Measurements from ENCODE around the gene TUBA4A.
"Not testable (repeated sequence)": the region's sequence is repeated elsewhere in the genome, so short reads cannot be mapped to it uniquely, and the experiment has no call there.

Gene TUBA4A

DNA sequence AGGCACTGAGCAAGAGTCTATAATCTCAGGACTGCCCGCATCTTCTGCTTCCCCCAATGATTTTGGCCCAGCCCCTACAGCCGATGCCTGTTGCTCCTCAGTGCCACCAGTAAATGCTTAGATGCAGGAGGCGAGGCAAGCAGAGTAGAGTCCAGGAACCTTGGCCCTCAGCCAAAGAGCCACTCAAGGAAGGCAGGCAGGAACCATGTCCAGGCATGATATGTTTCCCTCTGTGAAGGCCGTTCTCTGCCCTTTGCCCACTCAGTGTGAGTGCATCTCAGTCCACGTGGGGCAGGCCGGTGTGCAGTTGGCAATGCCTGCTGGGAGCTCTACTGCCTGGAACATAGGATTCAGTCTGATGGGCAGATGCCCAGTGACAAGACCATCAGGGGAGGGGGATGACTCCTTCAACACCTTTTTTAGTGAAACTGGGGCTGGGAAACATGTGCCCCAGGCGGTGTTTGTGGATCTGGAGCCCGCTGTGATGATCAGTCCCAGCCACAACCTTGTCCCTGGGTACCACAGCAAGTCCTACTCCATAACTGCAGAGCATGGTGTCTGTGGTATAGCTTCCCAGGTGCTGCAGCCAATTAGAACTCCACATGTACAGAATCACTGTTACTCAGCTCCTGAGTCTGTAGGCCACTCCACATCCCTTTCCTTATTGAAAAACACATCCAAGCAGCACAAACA lies 15.8 kb upstream of the TUBA4A start:
- TF ChIP-seq, protein P1, sequence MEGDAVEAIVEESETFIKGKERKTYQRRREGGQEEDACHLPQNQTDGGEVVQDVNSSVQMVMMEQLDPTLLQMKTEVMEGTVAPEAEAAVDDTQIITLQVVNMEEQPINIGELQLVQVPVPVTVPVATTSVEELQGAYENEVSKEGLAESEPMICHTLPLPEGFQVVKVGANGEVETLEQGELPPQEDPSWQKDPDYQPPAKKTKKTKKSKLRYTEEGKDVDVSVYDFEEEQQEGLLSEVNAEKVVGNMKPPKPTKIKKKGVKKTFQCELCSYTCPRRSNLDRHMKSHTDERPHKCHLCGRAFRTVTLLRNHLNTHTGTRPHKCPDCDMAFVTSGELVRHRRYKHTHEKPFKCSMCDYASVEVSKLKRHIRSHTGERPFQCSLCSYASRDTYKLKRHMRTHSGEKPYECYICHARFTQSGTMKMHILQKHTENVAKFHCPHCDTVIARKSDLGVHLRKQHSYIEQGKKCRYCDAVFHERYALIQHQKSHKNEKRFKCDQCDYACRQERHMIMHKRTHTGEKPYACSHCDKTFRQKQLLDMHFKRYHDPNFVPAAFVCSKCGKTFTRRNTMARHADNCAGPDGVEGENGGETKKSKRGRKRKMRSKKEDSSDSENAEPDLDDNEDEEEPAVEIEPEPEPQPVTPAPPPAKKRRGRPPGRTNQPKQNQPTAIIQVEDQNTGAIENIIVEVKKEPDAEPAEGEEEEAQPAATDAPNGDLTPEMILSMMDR (IDR thresholded peaks at IDR 0.05; ENCODE audit: low read depth, low read length, missing control alignments): no peak
- DNase-seq (ENCODE audit: extremely low read depth, low read depth): no peak
- no peak overlapping the region for H3K4me3 ChIP-seq (replicated peaks; ENCODE audit: low read depth, low read length)

DNA sequence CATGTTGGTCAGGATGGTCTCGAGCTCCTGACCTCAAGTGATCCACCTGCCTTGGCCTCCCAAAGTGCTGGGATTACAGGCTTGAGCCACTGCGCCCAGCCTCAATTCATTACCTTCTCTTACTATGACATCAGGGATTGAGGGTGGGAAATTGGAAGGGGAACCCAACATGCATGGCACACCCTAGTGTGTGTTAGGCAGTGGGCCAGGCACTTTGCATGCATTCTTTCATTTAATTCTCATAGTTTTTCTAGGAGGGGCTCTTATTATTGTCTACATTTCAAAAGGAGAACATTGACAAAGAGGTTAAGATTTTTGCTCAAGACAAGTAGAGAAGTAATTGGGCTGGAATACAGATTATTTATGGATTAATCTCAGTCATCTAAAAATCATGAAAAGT lies 14.6 kb upstream of the TUBA4A start:
- TF ChIP-seq, protein P1 (IDR thresholded peaks at IDR 0.05; ENCODE audit: low read depth, low read length, missing control alignments): no peak
- DNase-seq (ENCODE audit: extremely low read depth, low read depth): no peak
- no peak overlapping the region for H3K4me3 ChIP-seq (replicated peaks; ENCODE audit: low read depth, low read length)

DNA sequence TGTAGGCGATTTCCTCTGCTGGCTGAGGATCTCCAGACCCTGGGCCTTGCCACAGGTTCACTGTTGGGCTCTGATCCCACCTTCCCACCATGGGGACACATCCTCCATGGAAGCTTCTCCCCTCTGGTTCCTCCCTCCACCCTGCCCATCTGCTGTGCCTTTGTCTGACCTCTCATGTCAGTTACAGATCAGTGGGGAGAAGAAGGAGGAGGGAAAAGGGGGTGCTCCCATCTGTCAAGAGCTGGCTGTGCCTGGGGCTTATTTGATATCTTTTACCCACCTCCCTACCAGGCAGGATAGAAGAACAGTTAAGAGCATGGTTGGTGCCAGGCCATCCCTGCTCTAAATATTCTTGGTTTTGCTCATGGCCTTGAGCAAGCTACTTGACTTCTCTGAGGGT lies 13.2 kb upstream of the TUBA4A start:
- TF ChIP-seq, protein P1 (IDR thresholded peaks at IDR 0.05; ENCODE audit: low read depth, low read length, missing control alignments): no peak
- H3K4me3 ChIP-seq (replicated peaks; ENCODE audit: low read depth, low read length): no peak overlapping the region
- no peak for DNase-seq (ENCODE audit: extremely low read depth, low read depth)

DNA sequence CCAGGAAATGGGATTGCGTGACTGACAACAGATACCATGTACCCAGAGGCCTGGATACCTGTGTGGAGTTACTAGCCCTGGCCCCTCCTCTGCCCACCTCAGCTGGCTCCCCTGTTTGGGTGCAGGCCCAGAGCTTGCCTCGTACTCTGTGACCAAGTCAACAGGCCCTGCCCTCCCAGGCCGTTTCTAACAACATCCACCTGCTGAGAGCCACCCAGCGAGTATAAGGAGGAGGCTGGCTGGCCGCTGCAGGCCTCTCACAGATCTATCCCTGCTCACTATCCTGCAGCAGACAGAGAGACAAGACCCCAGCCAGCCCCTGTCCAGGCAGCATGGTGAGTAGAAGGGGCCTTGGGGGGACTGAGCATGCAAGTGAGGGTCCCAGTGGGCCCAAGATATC lies 12.5 kb upstream of the TUBA4A start:
- no peak for DNase-seq (ENCODE audit: extremely low read depth, low read depth)
- H3K4me3 ChIP-seq (replicated peaks; ENCODE audit: low read depth, low read length): no peak overlapping the region
- TF ChIP-seq, protein P1 (IDR thresholded peaks at IDR 0.05; ENCODE audit: low read depth, low read length, missing control alignments): no peak

DNA sequence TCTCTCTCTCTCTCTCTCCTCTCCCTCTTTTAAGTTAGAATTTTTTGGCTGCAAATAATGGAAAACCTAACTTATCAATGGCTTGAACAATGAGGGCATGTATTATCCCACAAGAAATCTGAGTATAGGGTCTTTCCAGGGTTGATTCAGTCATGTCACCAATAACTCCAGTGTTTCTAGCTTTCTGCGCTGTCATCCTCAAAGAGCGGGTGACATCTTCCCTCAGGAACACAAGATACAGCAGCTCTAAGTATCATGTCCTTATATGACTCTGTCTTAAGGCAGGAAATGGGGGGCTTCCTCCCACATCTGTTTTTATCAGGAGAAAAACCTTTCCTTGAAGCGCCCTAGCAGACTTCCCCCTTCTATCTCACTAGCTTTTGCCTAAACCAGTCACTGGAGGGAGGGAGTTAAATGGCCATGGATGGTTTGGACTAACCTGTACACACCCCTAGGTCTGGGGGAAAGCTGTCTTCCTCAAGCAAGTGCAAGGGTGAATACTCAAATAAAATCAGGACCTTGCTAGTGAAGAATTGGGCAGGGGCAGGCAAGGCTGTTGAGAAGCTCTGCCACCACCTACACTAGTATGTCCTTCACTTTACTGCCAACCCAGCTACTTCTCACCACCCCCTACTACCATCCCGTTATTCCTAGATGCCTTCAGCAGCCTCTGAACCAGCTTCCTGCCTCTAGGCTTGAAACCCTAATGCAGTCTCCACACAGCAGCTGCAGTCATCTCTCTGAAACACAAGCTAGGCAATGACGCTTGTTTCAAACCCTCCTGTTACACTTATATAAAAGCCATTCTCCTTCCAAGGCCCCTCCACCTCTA lies 7.5 kb upstream of the TUBA4A start:
- TF ChIP-seq, protein P1 (IDR thresholded peaks at IDR 0.05; ENCODE audit: low read depth, low read length, missing control alignments): no peak
- no peak overlapping the region for H3K4me3 ChIP-seq (replicated peaks; ENCODE audit: low read depth, low read length)
- no peak for DNase-seq (ENCODE audit: extremely low read depth, low read depth)

DNA sequence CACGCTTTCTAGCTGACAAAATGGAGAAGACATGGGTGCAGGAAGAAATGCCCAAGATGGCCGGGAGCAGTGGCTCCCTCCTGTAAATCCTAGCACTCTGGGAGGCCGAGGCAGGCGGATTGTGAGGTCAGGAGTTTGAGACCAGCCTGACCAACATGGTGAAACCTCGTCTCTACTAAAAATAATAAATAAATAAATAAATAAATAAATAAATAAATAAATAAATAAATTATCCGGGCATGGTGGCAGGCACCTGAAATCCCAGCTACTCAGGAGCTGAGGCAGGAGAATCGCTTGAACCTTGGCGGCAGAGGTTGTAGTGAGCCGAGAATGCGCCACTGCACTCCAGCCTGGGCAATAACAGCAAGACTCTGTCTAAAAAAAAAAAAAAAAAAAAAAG lies 5.2 kb upstream of the TUBA4A start:
- H3K4me3 ChIP-seq (replicated peaks; ENCODE audit: low read depth, low read length); DNase-seq (ENCODE audit: extremely low read depth, low read depth): not testable (repeated sequence)

DNA sequence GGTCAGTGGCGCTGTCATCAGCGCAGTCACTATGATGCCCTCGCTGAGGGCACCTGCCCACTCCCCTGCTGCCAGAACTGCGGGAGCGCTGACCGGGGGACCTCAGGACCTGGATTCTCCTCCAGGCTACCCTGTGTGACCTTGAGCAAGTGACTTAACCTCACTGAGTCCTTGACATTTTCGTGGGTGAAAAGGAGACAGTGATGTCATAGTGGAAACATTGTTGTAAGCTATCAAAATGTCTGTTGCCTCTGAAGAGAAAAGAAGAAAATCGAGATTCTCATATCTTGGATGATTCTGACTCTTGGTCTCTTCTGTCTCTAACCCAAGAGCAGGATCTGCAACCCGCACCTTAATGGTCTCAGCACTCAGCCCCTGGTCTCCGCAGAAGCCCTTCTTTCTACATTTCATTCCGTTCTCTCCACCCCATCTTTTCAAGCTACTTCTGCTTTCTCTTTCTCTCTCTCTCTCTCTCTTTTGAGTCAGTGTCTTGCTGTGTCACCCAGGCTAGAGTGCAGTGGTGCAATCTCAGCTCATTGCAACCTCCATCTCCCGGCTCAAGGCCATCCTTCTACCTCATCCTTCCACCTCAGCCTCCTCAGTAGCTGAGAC lies 978 bp upstream of the TUBA4A start:
- peak overlapping the region; percentile 48 for H3K4me3 ChIP-seq (replicated peaks; ENCODE audit: low read depth, low read length)
- no peak for DNase-seq (ENCODE audit: extremely low read depth, low read depth)
- TF ChIP-seq, protein P1 (IDR thresholded peaks at IDR 0.05; ENCODE audit: low read depth, low read length, missing control alignments): no peak
